IPS-NIHi11 (cell line): Measurements from ENCODE around the gene ANO8.
"Not testable (repeated sequence)": the region's sequence is repeated elsewhere in the genome, so short reads cannot be mapped to it uniquely, and the experiment has no call there.

Experiments
- DNase-seq: peaks from one replicate; pipeline ENCODE4 v3.0.0; 2012; ENCODE audit warnings: mixed read lengths, low spot score

The ANO8 gene

GRCh38 chr19:17286263-17286662 lies 48.4 kb downstream of the ANO8 start:
- no peak for DNase-seq

GRCh38 chr19:17285415-17286135 lies 49.1 kb downstream of the ANO8 start:
- DNase-seq: no peak

GRCh38 chr19:17283504-17283996 lies 51.1 kb downstream of the ANO8 start:
- no peak for DNase-seq

GRCh38 chr19:17282488-17283125 lies 52.0 kb downstream of the ANO8 start:
- peak; percentile 94 for DNase-seq

GRCh38 chr19:17281391-17282304 lies 53.0 kb downstream of the ANO8 start, which contains the start of gene ANKLE1:
Gene ANKLE1 (plus strand): TSS chr19:17281901. CDS start chr19:17281921, 20 bp downstream.
- peak; percentile 84 for DNase-seq

- no peak for DNase-seq
Observed at GRCh38 chr19:17279436-17279835, 55.2 kb downstream of the ANO8 start.

GRCh38 chr19:17275441-17276175 lies 59.0 kb downstream of the ANO8 start:
- DNase-seq: no peak

GRCh38 chr19:17274892-17275291 lies 59.8 kb downstream of the ANO8 start:
- not testable (repeated sequence) for DNase-seq
